ENCODE measurements around the gene PRKCZ. TPM values are rescaled to one million over a fixed set of nuclear protein-coding genes. Genes with fewer than 3 reads are reported as not detected.
A peak's percentile ranks its signal among the peaks of the same experiment; 100 is the strongest.

PRKCZ gene
- total and polyA plus RNA-seq, 9 of the 15 experiments (the other 6 are each of a cell fraction or from before 2014, with no cell fraction given): 0.07 to 3.1 (median 1.3) TPM

- no peak for TF ChIP-seq KLF6 (CRISPR knock-in tag; IDR thresholded peaks at IDR 0.05; ENCODE audit: borderline replicate concordance)
- TF ChIP-seq MCM3 (IDR thresholded peaks at IDR 0.05): no peak
- TF ChIP-seq POU5F1 (IDR thresholded peaks at IDR 0.05; ENCODE audit: borderline replicate concordance, low read depth, low read length, partially characterized antibody): peak; percentile 26
- TF ChIP-seq ZNF239 (CRISPR knock-in tag; IDR thresholded peaks at IDR 0.05): no peak
- TF ChIP-seq NR4A1 (CRISPR knock-in tag; IDR thresholded peaks at IDR 0.05): no peak
- TF ChIP-seq NR4A1 (tag; IDR thresholded peaks at IDR 0.05): no peak
- TF ChIP-seq ZNF436 (CRISPR knock-in tag; IDR thresholded peaks at IDR 0.05): no peak
- TF ChIP-seq E2F5 (CRISPR knock-in tag; IDR thresholded peaks at IDR 0.05): no peak
- TF ChIP-seq ATF4 (CRISPR knock-in tag; IDR thresholded peaks at IDR 0.05): no peak
- no peak for TF ChIP-seq FOXM1 (IDR thresholded peaks at IDR 0.05; ENCODE audit: low read depth)
- TF ChIP-seq FOXM1 (CRISPR knock-in tag; IDR thresholded peaks at IDR 0.05; ENCODE audit: low read depth): 0 out of 2 replicates have a peak, but pooled peaks have one; percentile 78
- no peak for TF ChIP-seq CHD2 (IDR thresholded peaks at IDR 0.05; ENCODE audit: low read depth, low read length)
- peak; percentile 76; the same call in 1 of the 2 replicates for TF ChIP-seq ZNF76 (CRISPR knock-in tag; IDR thresholded peaks at IDR 0.05; ENCODE audit: borderline replicate concordance)
- TF ChIP-seq CBX5 (IDR thresholded peaks at IDR 0.05; ENCODE audit: borderline replicate concordance, low read depth): peak; percentile 76
- TF ChIP-seq FOXK2 (conservative IDR thresholded peaks at IDR 0.05 in 1 of 2, IDR thresholded peaks at IDR 0.05 in 1 of 2; ENCODE audit: low read depth in 2 of 2): peak; percentile 91 to 97
- peak; percentile 100 for TF ChIP-seq ATF3 (IDR thresholded peaks at IDR 0.05)
- TF ChIP-seq ATF3 (CRISPR knock-in tag; conservative IDR thresholded peaks at IDR 0.05): peak; percentile 100
- TF ChIP-seq BMI1 (IDR thresholded peaks at IDR 0.05; ENCODE audit: low read length): no peak
- TF ChIP-seq LEF1 (IDR thresholded peaks at IDR 0.05): no peak
- TF ChIP-seq PHB2 (IDR thresholded peaks at IDR 0.05; ENCODE audit: low read depth): no peak
- TF ChIP-seq SAFB2 (IDR thresholded peaks at IDR 0.05; ENCODE audit: borderline replicate concordance, low read depth, low read length, severe bottlenecking): no peak
- TF ChIP-seq ARID3B (CRISPR knock-in tag; IDR thresholded peaks at IDR 0.05; ENCODE audit: borderline replicate concordance): no peak
- TF ChIP-seq HOMEZ (CRISPR knock-in tag; IDR thresholded peaks at IDR 0.05): no peak
- TF ChIP-seq NFATC3 (IDR thresholded peaks at IDR 0.05): no peak
Measured at GRCh38 chr1:2180297-2181245, 130.4 kb downstream of the PRKCZ start (continued).
